ENCODE data around the gene ASS1. TPM values are rescaled to one million over a fixed set of nuclear protein-coding genes. Genes with fewer than 3 reads are reported as not detected.

The ASS1 gene
- total and polyA plus RNA-seq, 9 donors = 63.4 to 238 (median 87.0) TPM

GRCh38 chr9:130518943-130519799 is 74.4 kb downstream of the ASS1 start:
- 73 to 76% (median 76%) methylated on average over 24 of the region's 24 CpGs for WGBS, 3 donors
- no peak overlapping the region for H3K27ac ChIP-seq

DNA sequence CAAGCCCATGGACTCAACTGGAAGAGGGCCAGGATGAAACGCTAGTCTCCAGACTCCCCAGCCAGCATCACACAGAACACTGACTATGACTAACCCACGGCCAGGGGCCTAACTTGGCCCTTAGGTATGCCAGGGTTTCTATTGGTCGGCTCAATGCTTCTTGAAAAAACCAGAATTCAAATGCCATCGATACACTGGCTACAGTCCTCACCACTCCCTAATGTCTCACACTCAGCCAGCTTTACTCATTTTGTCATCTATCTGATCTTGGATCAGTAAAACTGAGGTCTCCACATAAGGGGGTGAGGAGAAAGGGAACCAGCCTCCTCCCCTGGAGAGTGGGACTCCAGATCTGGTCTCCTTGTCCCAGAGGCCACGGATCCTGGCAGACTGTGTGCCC is 75.2 kb downstream of the ASS1 start:
- Histone ChIP-seq H3K4me1 (ENCODE audit: insufficient read depth) (no peaks in the 10 kb centered on the region), H3K27ac (no peak overlapping the region), H3K9me3 (no peaks in the 10 kb centered on the region), H3K36me3 (no peaks in the 10 kb centered on the region), H3K27me3 (no peaks in the 10 kb centered on the region), H3K4me3 (no peak overlapping the region)
- WGBS, 3 donors = 84 to 92% (median 90%) methylated on average over 5 of the region's 5 CpGs
- no peak for DNase-seq
- no peak for TF ChIP-seq EP300 (IDR thresholded peaks at IDR 0.05)
- no peak for TF ChIP-seq CTCF (IDR thresholded peaks at IDR 0.05)
- TF ChIP-seq POLR2A (IDR thresholded peaks at IDR 0.05) = no peak
- intact Hi-C loops (cut with DNase I) = no loop called here

More at GRCh38 chr9:130518943-130519799, 74.4 kb downstream of the ASS1 start:
- intact Hi-C loops (cut with DNase I) = no loop called here
- no peaks in the 10 kb centered on the region for H3K36me3 ChIP-seq
- DNase-seq = no peak
- H3K9me3 ChIP-seq = no peaks in the 10 kb centered on the region
- no peaks in the 10 kb centered on the region for H3K4me1 ChIP-seq (ENCODE audit: insufficient read depth)
- TF ChIP-seq POLR2A (IDR thresholded peaks at IDR 0.05) = no peak
- TF ChIP-seq EP300 (IDR thresholded peaks at IDR 0.05) = no peak
- TF ChIP-seq CTCF (IDR thresholded peaks at IDR 0.05) = no peak
- no peak overlapping the region for H3K4me3 ChIP-seq
- H3K27me3 ChIP-seq = no peaks in the 10 kb centered on the region

DNA sequence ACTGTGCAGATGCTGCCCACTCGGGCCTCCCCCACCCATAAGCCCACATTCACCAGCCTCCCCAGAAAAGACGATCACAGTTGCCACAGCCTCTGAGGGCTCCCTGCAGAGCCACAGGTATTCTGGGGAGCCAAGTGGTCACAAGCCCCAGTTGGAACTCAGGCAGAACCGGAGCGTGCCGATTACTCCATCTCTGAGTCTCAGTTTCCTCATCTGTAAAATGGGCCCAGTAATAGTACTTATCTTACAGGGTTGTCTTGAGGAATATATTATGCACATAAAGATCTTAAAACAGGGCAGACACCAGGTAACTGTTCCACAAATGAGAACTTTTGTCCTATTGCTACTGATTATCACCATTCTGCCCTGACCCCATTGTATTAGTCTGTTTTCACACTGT is 77.0 kb downstream of the ASS1 start:
- 85% methylated on average over 5 of the region's 5 CpGs for WGBS, 3 donors
- intact Hi-C loops (cut with DNase I) = no loop called here

DNA sequence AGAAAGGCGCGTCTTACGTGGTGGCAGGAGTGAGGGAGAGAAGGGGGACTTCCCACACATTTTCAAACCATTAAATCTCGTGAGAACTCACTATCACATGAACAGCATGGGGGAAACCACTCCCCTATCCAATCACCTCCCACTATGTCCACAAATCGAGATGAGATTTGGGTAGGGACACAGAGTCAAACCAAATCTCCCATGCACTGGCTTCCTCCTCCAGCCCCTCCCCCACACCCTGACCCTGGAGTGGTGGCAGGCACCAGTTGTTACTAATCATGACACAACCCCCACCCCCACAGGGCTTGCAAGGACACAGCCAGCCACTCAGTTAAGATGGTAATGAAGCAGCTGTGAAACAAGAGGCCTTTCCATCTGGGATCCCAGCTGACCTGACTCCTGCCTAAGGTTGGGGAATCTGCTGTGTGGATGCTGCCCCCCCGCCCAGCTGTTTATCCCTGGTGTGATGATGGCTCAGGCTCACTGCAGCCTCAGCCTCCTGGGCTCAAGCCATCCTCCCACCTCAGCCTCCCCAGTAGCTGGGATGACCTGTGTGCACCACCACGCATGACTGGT is 77.6 kb downstream of the ASS1 start:
- Histone ChIP-seq H3K9me3 (no peaks in the 10 kb centered on the region), H3K36me3 (no peaks in the 10 kb centered on the region), H3K27ac (no peak overlapping the region), H3K4me1 (ENCODE audit: insufficient read depth) (no peaks in the 10 kb centered on the region), H3K27me3 (no peaks in the 10 kb centered on the region), H3K4me3 (no peak overlapping the region)
- intact Hi-C loops (cut with DNase I) = no loop called here
- 63 to 71% (median 64%) methylated on average over 7 of the region's 7 CpGs for WGBS, 3 donors
- TF ChIP-seq EP300 (IDR thresholded peaks at IDR 0.05) = no peak
- TF ChIP-seq CTCF (IDR thresholded peaks at IDR 0.05) = no peak
- TF ChIP-seq POLR2A (IDR thresholded peaks at IDR 0.05) = no peak
- no peak for DNase-seq

More for the DNA sequence above, 77.0 kb downstream of the ASS1 start:
- Histone ChIP-seq H3K4me3 (no peak overlapping the region), H3K27me3 (no peaks in the 10 kb centered on the region), H3K9me3 (no peaks in the 10 kb centered on the region), H3K4me1 (ENCODE audit: insufficient read depth) (no peaks in the 10 kb centered on the region), H3K36me3 (no peaks in the 10 kb centered on the region), H3K27ac (no peak overlapping the region)
- DNase-seq = no peak
- TF ChIP-seq POLR2A (IDR thresholded peaks at IDR 0.05) = no peak

DNA sequence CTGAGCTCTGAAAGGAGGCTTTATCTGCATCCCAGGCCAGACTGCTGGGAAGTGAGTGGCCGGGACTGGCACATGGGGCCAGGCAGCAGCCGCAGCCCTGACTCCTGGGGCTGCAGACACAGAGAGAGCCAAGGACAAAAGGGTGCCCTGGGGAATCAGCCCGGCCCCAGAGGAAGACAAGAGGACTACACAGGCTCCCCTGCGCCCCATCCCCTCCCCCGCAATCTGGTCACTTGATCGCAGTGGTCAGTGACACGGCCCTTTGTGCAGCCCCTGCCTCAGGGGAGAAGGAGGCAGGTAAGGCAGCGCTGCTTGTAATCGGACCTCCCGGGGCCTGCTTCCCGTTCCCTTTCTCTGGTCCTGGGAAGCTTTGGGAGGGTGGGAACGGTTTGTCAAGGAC is 79.2 kb downstream of the ASS1 start:
- no peak for DNase-seq
- Histone ChIP-seq H3K9me3 (no peaks in the 10 kb centered on the region), H3K27me3 (no peaks in the 10 kb centered on the region), H3K36me3 (no peaks in the 10 kb centered on the region), H3K4me1 (ENCODE audit: insufficient read depth) (no peaks in the 10 kb centered on the region), H3K27ac (no peak overlapping the region), H3K4me3 (no peak overlapping the region)
- 50 to 56% (median 53%) methylated on average over 10 to 12 of the region's 12 CpGs for WGBS, 3 donors
- intact Hi-C loops (cut with DNase I) = no loop called here
- no peak for TF ChIP-seq EP300 (IDR thresholded peaks at IDR 0.05)
- no peak for TF ChIP-seq CTCF (IDR thresholded peaks at IDR 0.05)
- TF ChIP-seq POLR2A (IDR thresholded peaks at IDR 0.05) = no peak
